Measurements from ENCODE around the gene GLRA2. TPM values are rescaled to one million over a fixed set of nuclear protein-coding genes. Genes with fewer than 3 reads are reported as not detected.

GLRA2 gene
- total and polyA plus RNA-seq, 7 experiments from 2014 or later, result not detected

DNA sequence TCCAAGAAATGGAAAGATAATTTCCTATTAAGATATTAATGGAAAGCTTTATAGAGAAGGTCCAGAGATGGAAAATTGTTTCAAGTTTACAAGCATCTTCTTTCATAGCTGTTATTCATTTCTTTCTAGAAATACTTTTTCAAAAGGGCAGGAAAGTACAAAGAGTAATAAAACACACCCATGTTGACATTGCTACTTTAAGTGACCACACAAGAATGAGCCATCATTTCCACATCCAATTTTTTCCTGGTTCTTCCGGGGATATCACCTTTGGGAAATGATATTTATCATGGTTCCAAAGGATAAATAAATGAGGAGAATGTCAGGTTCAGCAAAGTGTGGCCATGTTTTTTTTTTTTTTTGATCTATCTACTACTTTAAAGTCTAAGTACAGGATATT lies 4.5 kb downstream of the GLRA2 start:
- Mint-ChIP-seq H3K27ac (no peak overlapping the region), H3K36me3 (no peaks in the 10 kb centered on the region)
- CTCF ChIA-PET, result no interaction called here

DNA sequence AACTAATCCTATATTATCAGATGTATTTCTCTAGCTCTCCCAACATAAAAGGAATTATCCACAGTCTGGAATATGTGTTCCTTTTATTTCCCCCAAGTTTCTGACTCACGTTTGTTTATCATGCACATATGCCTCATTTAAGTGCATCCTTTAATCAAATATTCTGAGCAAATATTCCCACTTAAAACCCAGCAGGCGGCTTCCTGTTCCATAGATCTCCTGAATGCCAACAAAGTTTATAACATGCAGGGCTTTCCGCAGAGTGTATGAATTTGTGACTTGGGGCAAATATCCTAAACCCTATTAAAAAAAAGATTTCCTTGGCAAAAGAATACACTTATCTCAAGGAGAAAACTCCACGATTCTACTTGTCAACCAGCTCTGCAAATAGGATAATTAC lies 16.9 kb downstream of the GLRA2 start:
- DNase-seq, result no peak
- no peaks in the 10 kb centered on the region for H3K36me3 Mint-ChIP-seq
- no peak for ATAC-seq
- H3K27ac ChIP-seq (ENCODE audit: low read depth, low read length), result no peak overlapping the region
- H3K4me1 ChIP-seq (ENCODE audit: control insufficient read depth in 2 of 2, insufficient read depth in 2 of 2, low read length in 2 of 2), result no peaks in the 10 kb centered on the region
- H3K4me3 Mint-ChIP-seq, result no peak overlapping the region
- peaks cover 0 to 3% (median 0%) of the 10 kb centered on the region in 11 donors for H3K9me3 Mint-ChIP-seq
- no peaks in the 10 kb centered on the region for H3K36me3 ChIP-seq (ENCODE audit: control insufficient read depth in 2 of 3, insufficient read depth in 3 of 3, low read length in 3 of 3)
- no peak overlapping the region for H3K27ac Mint-ChIP-seq
- intact Hi-C loops (cut with micrococcal nuclease), result no loop called here
- H3K9me3 ChIP-seq (ENCODE audit: control insufficient read depth in 2 of 3, low read length in 3 of 3), result no peaks in the 10 kb centered on the region
- H3K4me3 ChIP-seq (ENCODE audit: low read length), result no peak overlapping the region
- H3K27me3 Mint-ChIP-seq, result peaks cover 0 to 8% (median 6%) of the 10 kb centered on the region in 5 donors
- no peaks in the 10 kb centered on the region for H3K4me1 Mint-ChIP-seq
- CTCF ChIA-PET, result no interaction called here
- H3K27me3 ChIP-seq (ENCODE audit: control insufficient read depth in 2 of 2, insufficient read depth in 2 of 2, low read length in 2 of 2), result no peaks in the 10 kb centered on the region
- POLR2A ChIA-PET, result no interaction called here

More for the DNA sequence above, 4.5 kb downstream of the GLRA2 start:
- POLR2A ChIA-PET, result no interaction called here
- intact Hi-C loops (cut with micrococcal nuclease), result no loop called here
- peaks cover 0 to 5% (median 0%) of the 10 kb centered on the region in 7 donors for H3K4me1 Mint-ChIP-seq
- no peak overlapping the region for H3K4me3 ChIP-seq (ENCODE audit: low read length)
- no peak for DNase-seq
- peaks cover 0 to 1% (median 0%) of the 10 kb centered on the region in 11 donors for H3K9me3 Mint-ChIP-seq
- no peak overlapping the region for H3K27ac ChIP-seq (ENCODE audit: low read depth, low read length)
- H3K4me1 ChIP-seq (ENCODE audit: control insufficient read depth in 2 of 2, insufficient read depth in 2 of 2, low read length in 2 of 2), result no peaks in the 10 kb centered on the region
- no peaks in the 10 kb centered on the region for H3K9me3 ChIP-seq (ENCODE audit: control insufficient read depth in 2 of 3, low read length in 3 of 3)
- no peak for ATAC-seq
- H3K4me3 Mint-ChIP-seq, result no peak overlapping the region
- H3K36me3 ChIP-seq (ENCODE audit: control insufficient read depth in 2 of 3, insufficient read depth in 3 of 3, low read length in 3 of 3), result no peaks in the 10 kb centered on the region
- H3K27me3 ChIP-seq (ENCODE audit: control insufficient read depth in 2 of 2, insufficient read depth in 2 of 2, low read length in 2 of 2), result no peaks in the 10 kb centered on the region
- H3K27me3 Mint-ChIP-seq, result peaks cover 5 to 13% (median 7%) of the 10 kb centered on the region in 5 donors

GRCh38 chrX:14554131-14554715 lies 24.9 kb downstream of the GLRA2 start:
- Mint-ChIP-seq H3K4me3 (no peak overlapping the region), H3K9me3 (peaks cover 0 to 2% (median 0%) of the 10 kb centered on the region in 11 donors), H3K27ac (no peak overlapping the region), H3K27me3 (peaks cover 0 to 16% (median 8%) of the 10 kb centered on the region in 5 donors), H3K4me1 (no peaks in the 10 kb centered on the region), H3K36me3 (no peaks in the 10 kb centered on the region)
- Histone ChIP-seq H3K27ac (ENCODE audit: low read depth, low read length) (no peak overlapping the region), H3K9me3 (ENCODE audit: control insufficient read depth in 2 of 3, low read length in 3 of 3) (no peaks in the 10 kb centered on the region), H3K4me3 (ENCODE audit: low read length) (no peak overlapping the region), H3K4me1 (ENCODE audit: control insufficient read depth in 2 of 2, insufficient read depth in 2 of 2, low read length in 2 of 2) (no peaks in the 10 kb centered on the region), H3K36me3 (ENCODE audit: control insufficient read depth in 2 of 3, insufficient read depth in 3 of 3, low read length in 3 of 3) (no peaks in the 10 kb centered on the region), H3K27me3 (ENCODE audit: control insufficient read depth in 2 of 2, insufficient read depth in 2 of 2, low read length in 2 of 2) (no peaks in the 10 kb centered on the region)
- POLR2A ChIA-PET, result no interaction called here
- no peak for DNase-seq
- CTCF ChIA-PET, result no interaction called here
- intact Hi-C loops (cut with micrococcal nuclease), result no loop called here
- ATAC-seq, result no peak

DNA sequence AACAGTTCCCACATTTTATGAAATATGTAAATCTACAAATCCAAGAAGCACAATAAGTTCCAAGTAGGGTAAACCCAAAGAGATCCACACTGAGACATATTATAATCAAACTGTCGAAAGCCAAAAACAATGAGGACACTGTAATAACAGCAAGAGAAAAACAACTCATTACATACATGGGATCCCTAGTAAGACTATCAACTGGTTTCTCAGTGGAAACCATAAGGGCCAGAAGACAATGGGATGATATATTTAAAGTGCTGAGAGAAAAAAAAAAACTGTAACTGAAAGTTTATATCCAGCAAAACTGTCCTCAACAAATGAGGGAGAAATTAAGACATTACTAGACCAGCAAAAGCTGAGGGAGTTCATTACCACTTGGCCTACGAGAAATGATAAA lies 34.7 kb downstream of the GLRA2 start:
- no peak overlapping the region for H3K27ac ChIP-seq (ENCODE audit: low read depth, low read length)
- no peak overlapping the region for H3K27ac Mint-ChIP-seq

DNA sequence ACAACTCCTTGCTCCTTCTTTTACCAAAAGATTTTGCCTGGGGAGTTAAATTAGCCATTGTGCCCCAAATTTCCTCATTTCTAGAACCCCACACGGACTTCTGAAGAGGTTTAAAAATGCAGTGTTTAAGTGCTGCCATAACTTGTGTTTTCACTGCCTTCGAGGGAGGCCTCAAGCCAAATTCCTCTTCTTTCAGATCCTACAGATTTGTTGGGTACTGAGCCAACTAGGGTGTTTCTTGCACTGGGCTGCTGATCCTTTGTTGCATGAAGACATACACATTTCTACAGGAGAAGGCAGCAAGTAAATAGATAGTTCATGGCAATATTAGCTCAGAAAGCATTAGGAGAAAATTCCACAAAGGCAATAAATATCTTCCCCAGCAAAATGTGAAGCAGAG lies 43.8 kb downstream of the GLRA2 start:
- Histone ChIP-seq H3K36me3 (ENCODE audit: control insufficient read depth in 2 of 3, insufficient read depth in 3 of 3, low read length in 3 of 3) (no peaks in the 10 kb centered on the region), H3K9me3 (ENCODE audit: control insufficient read depth in 2 of 3, low read length in 3 of 3) (no peaks in the 10 kb centered on the region), H3K27ac (ENCODE audit: low read depth, low read length) (no peak overlapping the region), H3K4me1 (ENCODE audit: control insufficient read depth in 2 of 2, insufficient read depth in 2 of 2, low read length in 2 of 2) (no peaks in the 10 kb centered on the region), H3K27me3 (ENCODE audit: control insufficient read depth in 2 of 2, insufficient read depth in 2 of 2, low read length in 2 of 2) (no peaks in the 10 kb centered on the region), H3K4me3 (ENCODE audit: low read length) (no peak overlapping the region)
- intact Hi-C loops (cut with micrococcal nuclease), result no loop called here
- Mint-ChIP-seq H3K9me3 (peaks cover 0 to 3% (median 0%) of the 10 kb centered on the region in 11 donors), H3K36me3 (no peaks in the 10 kb centered on the region), H3K4me3 (no peak overlapping the region), H3K27me3 (no peaks in the 10 kb centered on the region), H3K27ac (no peak overlapping the region), H3K4me1 (no peaks in the 10 kb centered on the region)
- ATAC-seq, result no peak
- CTCF ChIA-PET, result no interaction called here
- POLR2A ChIA-PET, result no interaction called here
- no peak for DNase-seq

More for the DNA sequence above, 34.7 kb downstream of the GLRA2 start:
- H3K4me1 ChIP-seq (ENCODE audit: control insufficient read depth in 2 of 2, insufficient read depth in 2 of 2, low read length in 2 of 2), result no peaks in the 10 kb centered on the region
- ATAC-seq (no peak), DNase-seq (no peak)
- Mint-ChIP-seq H3K27me3 (peaks cover 0 to 15% (median 0%) of the 10 kb centered on the region in 5 donors), H3K9me3 (peaks cover 0 to 27% (median 10%) of the 10 kb centered on the region in 11 donors), H3K4me1 (no peaks in the 10 kb centered on the region), H3K4me3 (no peak overlapping the region), H3K36me3 (peaks cover 0 to 4% (median 0%) of the 10 kb centered on the region in 5 donors)
- intact Hi-C loops (cut with micrococcal nuclease), result no loop called here
- H3K9me3 ChIP-seq (ENCODE audit: control insufficient read depth in 2 of 3, low read length in 3 of 3), result no peaks in the 10 kb centered on the region
- CTCF ChIA-PET, result no interaction called here
- H3K4me3 ChIP-seq (ENCODE audit: low read length), result no peak overlapping the region
- H3K27me3 ChIP-seq (ENCODE audit: control insufficient read depth in 2 of 2, insufficient read depth in 2 of 2, low read length in 2 of 2), result no peaks in the 10 kb centered on the region
- POLR2A ChIA-PET, result no interaction called here
- no peaks in the 10 kb centered on the region for H3K36me3 ChIP-seq (ENCODE audit: control insufficient read depth in 2 of 3, insufficient read depth in 3 of 3, low read length in 3 of 3)

GRCh38 chrX:14581081-14581480 lies 51.7 kb downstream of the GLRA2 start:
- POLR2A ChIA-PET, result no interaction called here
- Mint-ChIP-seq H3K4me3 (no peak overlapping the region), H3K36me3 (no peaks in the 10 kb centered on the region), H3K27ac (no peak overlapping the region), H3K9me3 (peaks cover 0 to 4% (median 0%) of the 10 kb centered on the region in 11 donors), H3K4me1 (no peaks in the 10 kb centered on the region), H3K27me3 (no peaks in the 10 kb centered on the region)
- no peaks in the 10 kb centered on the region for H3K36me3 ChIP-seq (ENCODE audit: control insufficient read depth in 2 of 3, insufficient read depth in 3 of 3, low read length in 3 of 3)
- no peaks in the 10 kb centered on the region for H3K27me3 ChIP-seq (ENCODE audit: control insufficient read depth in 2 of 2, insufficient read depth in 2 of 2, low read length in 2 of 2)
- no peak for DNase-seq
- ATAC-seq, result no peak
- intact Hi-C loops (cut with micrococcal nuclease), result no loop called here
- no peak overlapping the region for H3K4me3 ChIP-seq (ENCODE audit: low read length)
- CTCF ChIA-PET, result no interaction called here
- no peak overlapping the region for H3K27ac ChIP-seq (ENCODE audit: low read depth, low read length)
- H3K4me1 ChIP-seq (ENCODE audit: control insufficient read depth in 2 of 2, insufficient read depth in 2 of 2, low read length in 2 of 2), result no peaks in the 10 kb centered on the region
- no peaks in the 10 kb centered on the region for H3K9me3 ChIP-seq (ENCODE audit: control insufficient read depth in 2 of 3, low read length in 3 of 3)

- H3K4me3 ChIP-seq (ENCODE audit: low read length), result no peak overlapping the region
- intact Hi-C loops (cut with micrococcal nuclease), result no loop called here
- Mint-ChIP-seq H3K36me3 (no peaks in the 10 kb centered on the region), H3K27me3 (peaks cover 0 to 4% (median 0%) of the 10 kb centered on the region in 5 donors), H3K9me3 (peaks cover 0 to 8% (median 1%) of the 10 kb centered on the region in 11 donors), H3K4me3 (no peak overlapping the region), H3K4me1 (no peaks in the 10 kb centered on the region), H3K27ac (no peak overlapping the region)
- no peak overlapping the region for H3K27ac ChIP-seq (ENCODE audit: low read depth, low read length)
- no peaks in the 10 kb centered on the region for H3K9me3 ChIP-seq (ENCODE audit: control insufficient read depth in 2 of 3, low read length in 3 of 3)
- ChIA-PET CTCF (no interaction called here), POLR2A (no interaction called here)
- ATAC-seq (no peak), DNase-seq (no peak)
- H3K27me3 ChIP-seq (ENCODE audit: control insufficient read depth in 2 of 2, insufficient read depth in 2 of 2, low read length in 2 of 2), result no peaks in the 10 kb centered on the region
- H3K36me3 ChIP-seq (ENCODE audit: control insufficient read depth in 2 of 3, insufficient read depth in 3 of 3, low read length in 3 of 3), result no peaks in the 10 kb centered on the region
- H3K4me1 ChIP-seq (ENCODE audit: control insufficient read depth in 2 of 2, insufficient read depth in 2 of 2, low read length in 2 of 2), result no peaks in the 10 kb centered on the region
Observed at GRCh38 chrX:14584548-14584947, 55.2 kb downstream of the GLRA2 start.
